Glomerular visceral epithelial cell (primary cell): ENCODE data around the gene ATP6V1F.
A peak's percentile ranks its signal among the peaks of the same experiment; 100 is the strongest.

Source experiments
- DNase-seq: peaks from one replicate; pipeline ENCODE4 v3.0.0-alpha.2; 2016; ENCODE audit errors: extremely low spot score

Gene ATP6V1F, protein sequence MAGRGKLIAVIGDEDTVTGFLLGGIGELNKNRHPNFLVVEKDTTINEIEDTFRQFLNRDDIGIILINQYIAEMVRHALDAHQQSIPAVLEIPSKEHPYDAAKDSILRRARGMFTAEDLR

DNA sequence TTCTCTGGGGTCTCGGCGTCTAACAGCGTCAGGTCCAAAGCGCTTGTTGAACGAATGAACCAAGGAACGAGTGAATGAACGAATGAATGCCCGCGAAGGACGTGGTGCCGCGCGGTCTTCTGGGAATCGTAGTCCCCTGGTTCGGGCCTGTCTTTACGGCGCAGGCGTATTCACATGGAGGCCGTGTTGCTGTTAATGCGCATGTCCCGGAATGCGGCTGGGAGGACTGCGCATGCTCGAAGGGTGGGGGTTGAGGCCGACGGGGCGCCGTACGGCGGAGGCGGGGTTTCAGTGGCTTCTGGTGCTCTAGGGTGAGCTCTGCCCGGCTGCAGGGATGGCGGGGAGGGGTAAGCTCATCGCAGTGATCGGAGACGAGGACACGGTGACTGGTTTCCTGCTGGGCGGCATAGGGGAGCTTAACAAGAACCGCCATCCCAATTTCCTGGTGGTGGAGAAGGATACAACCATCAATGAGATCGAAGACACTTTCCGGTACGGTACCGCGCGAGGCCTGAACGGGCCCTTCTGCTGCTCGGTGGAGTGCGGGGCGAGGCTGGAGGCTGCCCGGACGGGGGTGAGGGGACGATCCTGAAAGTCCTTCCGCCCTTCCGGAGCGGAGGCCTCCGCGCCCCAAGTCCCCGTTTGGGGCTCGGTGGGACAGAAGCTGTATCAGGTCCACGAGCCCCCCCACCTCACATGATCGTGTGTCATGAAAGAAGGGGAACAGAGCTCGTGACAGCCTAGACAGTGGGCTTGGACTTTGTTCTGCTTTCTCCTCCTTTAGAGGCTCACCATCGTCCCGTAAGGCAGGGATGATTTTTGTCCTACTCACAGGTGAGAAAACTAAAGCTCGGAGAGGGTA, at the start of gene ATP6V1F:
TSS of gene ATP6V1F (plus strand) at position 286 of the 862 bp plus-strand sequence. CDS start at position 335, 49 bp downstream.
- DNase-seq, result peak; percentile 98

DNA sequence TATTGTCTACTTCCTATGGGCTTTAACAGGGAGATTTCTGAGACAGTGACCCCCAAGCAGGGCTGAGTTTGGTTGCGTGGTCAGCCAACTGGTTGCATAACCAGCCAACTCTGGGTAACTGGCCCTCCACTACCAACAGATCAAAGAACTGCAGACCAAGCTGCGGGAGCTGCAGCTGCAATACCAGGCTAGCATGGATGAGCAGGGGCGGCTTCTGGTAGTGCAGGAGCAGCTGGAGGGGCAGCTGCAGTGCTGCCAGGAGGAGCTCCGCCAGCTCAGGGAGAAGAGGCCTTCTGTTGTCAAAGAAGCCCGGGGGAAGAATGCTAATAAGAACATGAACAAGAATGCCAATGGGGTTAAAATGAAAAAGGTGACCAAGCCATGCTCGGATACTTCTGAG, 48.2 kb upstream of the ATP6V1F start:
- no peak for DNase-seq

DNA sequence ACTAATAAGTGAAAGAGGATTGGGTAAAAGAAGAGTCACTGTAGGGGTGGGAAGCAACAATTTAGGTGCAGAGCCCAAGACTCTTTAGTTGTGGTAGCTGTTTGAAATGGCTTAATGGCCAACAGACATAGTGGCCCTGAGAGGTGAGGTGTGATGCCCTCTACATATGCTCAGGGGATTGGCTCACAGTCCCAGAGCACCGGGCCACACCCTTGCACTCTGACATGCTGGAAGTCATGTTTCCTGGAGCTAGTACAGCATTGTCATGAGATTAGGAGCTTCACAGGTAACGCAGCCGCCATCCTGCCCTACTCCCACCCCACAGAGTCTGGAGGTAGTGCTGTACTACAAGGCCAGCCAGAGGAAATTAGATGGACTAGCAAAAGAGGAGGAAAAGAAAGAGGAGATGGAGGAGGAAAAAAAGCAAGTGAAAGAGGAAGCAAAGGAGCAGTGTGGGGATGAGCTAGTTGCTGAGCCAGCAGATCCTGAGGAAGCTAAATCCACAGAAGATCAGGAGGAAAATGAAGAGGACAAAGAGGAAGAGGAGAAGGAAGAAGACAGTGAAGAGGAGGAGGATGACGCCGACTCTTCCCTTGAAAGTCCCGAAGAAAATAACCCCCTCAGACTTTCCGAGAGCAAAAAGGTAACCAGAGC, 47.2 kb upstream of the ATP6V1F start:
- DNase-seq, result no peak

DNA sequence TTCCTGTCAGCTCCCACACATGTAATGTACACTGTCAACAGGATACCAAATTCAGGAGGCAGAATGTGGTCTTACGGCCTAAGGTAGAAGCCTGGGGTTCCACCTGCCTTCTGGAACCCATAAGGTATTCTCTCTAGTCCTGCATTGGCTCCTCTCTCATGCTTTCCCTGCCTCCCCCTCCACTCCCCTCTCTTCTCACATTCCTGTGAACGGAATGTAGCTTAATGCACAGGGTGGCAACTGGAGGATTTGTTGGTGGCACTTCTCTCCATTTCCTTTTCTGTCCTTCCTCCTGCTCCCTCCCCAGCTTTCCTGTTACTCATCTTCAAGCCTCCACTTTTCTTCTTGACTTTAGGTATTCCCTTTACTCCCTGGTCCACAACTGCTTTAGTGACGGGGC, 44.0 kb upstream of the ATP6V1F start:
- DNase-seq, result no peak

DNA sequence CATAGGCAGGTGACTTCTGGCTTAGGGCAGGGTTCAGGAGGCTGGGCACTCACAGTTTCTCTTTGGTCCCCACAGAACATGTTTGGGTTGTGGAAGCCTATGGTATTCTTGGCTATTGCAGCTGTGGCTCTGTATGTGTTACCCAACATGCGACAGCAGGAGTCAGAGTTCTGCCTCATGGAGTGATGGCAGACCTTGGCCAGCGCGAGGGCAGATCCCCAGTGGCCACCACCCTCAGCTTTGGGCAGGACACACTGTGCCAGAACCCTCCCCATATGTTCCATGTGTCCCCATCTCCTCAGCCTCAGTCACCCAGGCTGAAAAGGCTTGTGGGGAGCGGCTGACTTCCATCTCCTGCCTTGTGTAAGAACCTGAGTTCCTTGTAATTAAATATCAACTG, 40.9 kb upstream of the ATP6V1F start:
- no peak for DNase-seq

DNA sequence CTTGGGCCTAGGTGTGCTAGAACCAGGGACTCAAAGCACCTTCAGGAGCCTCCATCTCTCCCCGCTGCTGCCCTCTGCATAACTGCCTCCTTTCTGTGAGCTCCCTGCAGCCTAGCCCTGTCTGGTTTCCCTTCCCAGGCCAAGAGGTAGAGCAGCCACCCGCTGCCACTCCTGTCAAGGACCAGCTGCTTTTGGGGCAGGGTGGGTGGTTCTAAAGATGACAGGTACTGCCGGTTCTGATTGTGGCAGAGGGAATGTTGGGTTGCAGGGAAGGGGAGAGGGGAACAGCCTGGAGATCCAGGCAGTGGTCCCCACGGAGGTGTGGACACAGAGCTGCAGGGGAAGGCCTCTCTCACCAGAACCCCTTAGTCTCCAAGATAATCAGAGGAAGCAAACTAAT, 36.1 kb upstream of the ATP6V1F start:
- no peak for DNase-seq

DNA sequence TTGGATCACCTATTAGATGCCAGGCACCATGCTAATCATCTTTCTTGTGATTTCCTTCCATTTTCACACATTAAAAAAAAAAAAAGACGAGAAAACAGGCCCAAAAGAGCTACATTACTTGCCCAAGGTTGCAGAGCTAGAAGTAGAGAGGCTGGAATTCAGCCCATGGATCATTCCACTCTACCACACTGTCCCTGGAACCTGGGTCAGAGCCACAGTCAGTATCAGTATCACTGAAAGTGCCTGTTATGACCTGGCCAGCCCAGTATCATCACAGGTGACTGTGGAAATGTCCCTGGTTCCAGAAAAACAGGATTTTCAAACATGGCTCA, 35.8 kb upstream of the ATP6V1F start:
- DNase-seq, result no peak

DNA sequence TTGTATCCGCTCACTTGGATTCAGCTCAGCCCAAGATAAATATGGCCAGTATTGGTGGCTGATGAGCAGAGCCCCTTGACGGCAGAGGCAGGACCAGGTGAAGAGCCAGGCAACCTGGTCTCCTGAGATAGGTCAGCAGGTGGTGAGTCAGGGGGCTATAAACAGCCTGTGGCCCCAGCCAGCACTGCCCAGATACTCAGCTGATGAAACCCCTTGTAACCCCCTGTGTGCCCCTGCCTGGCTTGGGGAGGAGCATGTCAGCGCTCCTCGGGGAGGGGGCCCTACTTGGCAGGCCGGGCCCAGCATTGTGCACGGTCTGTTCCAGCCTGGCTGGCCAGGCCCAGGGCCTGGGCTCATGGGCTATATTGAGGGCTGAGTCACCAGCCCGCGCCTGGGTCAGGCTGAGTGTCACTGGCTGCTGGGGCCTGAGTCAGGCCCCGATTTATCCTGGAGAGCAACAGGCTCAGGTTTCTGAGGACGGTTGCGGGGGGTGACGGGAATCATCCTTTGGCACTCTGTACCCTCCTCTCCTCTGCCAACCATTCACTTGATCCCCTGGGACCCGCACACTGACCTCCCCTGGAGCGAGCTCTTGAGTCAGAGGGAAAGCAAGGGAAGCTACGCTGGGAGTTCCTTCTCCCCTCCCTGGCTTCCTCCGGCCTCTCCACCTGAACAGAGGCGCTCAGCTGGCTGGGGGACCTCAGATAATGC, 35.3 kb upstream of the ATP6V1F start:
- DNase-seq, result peak; percentile 74

DNA sequence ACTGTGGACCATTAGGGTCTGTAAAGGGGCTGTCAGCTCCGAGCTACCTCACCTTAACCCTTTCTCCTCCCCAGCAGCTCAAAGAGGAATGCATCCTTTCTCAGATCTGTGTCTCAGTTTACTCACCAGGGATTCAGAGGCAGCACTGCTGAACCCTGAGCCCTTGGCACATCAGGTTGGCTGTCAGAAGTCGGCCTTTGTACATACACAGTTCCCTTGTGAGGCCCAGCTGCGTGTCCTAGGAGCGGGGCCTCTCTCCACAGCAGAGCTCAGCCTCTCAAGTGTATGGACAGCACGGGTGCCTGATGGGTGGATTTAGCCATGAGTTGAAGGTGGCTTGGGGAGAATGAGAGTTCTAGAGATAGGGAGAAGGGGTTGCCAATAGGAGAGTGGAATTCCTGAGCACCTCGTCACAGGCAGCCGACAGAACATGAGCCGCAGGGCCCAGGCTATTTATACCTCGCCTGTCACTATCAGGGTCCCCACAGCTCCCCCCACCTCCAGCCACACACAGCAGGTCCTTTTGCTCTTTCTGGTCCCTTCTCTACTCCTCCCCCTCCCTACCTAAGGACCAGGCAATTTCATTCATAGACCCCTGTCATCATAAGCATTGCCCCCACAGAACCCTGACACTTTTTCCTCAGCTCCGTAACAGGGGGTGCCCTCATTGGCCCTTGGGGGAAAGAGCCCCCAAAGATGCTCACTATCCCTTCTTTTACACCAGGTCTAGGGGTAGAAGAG, 34.5 kb upstream of the ATP6V1F start:
- peak; percentile 65 for DNase-seq

DNA sequence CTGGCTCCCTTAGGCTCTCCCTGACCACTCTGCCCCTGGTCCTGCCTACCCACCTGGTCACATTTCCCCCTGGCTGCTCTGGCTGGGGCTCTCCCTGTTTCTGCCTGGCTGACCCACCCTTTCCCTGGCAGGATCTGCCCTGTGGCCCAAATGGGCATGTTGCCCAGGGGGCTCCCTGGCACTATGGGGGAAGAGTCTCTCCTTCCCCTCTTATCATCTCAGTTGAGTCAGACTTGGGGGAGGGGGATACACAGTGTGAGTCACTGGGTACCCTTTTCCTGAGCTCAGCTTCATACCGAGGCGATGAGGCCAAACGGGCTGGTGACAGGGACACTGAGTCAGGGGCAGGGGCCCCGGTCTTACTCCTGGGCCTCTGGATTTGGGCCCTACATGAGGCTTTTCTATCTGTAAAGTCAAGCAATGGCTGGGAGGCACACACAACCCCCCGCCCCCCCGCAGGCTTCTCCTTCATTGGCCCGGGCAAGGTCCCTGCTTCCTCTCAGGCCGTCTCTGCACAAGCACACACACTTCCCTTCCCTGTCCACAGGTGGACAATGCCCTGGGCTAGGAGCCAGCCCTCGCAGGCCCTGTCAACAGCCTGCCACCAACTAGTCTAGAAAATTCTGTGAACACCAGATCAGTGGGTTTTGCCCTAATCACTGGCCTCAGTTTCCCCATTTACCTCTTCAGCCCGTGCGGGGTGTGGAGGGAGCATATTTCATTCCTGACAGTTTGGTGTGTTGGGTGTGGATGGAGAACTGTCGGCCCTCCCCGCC, 33.1 kb upstream of the ATP6V1F start:
- DNase-seq, result peak; percentile 84

DNA sequence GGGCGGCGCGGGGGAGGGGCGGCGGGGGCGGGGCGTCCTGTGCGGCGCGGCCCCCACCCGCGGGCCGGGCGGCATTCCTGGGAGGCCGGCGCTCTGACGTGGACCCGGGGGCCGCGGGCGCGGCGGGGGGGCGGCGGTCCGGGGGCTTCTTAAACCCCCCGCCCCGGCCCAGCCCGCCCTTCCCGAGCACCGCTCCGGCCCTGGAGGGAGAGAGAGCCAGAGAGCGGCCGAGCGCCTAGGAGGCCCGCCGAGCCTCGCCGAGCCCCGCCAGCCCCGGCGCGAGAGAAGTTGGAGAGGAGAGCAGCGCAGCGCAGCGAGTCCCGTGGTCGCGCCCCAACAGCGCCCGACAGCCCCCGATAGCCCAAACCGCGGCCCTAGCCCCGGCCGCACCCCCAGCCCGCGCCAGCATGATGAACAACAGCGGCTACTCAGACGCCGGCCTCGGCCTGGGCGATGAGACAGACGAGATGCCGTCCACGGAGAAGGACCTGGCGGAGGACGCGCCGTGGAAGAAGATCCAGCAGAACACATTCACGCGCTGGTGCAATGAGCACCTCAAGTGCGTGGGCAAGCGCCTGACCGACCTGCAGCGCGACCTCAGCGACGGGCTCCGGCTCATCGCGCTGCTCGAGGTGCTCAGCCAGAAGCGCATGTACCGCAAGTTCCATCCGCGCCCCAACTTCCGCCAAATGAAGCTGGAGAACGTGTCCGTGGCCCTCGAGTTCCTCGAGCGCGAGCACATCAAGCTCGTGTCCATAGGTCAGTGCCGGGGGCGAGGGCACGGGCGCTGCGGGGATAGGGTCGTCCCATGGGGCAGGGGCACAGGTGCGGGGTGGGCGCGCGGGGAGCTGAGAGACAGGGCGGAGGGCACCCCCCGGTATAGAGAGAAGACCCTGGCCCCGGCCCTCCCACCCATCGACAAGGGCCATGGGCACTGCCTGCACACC, 32.2 kb upstream of the ATP6V1F start, which contains the start of gene FLNC:
TSS of gene FLNC (plus strand) at position 176 of the 947 bp plus-strand sequence. CDS start at position 408, 232 bp downstream.
- DNase-seq, result peak; percentile 56

DNA sequence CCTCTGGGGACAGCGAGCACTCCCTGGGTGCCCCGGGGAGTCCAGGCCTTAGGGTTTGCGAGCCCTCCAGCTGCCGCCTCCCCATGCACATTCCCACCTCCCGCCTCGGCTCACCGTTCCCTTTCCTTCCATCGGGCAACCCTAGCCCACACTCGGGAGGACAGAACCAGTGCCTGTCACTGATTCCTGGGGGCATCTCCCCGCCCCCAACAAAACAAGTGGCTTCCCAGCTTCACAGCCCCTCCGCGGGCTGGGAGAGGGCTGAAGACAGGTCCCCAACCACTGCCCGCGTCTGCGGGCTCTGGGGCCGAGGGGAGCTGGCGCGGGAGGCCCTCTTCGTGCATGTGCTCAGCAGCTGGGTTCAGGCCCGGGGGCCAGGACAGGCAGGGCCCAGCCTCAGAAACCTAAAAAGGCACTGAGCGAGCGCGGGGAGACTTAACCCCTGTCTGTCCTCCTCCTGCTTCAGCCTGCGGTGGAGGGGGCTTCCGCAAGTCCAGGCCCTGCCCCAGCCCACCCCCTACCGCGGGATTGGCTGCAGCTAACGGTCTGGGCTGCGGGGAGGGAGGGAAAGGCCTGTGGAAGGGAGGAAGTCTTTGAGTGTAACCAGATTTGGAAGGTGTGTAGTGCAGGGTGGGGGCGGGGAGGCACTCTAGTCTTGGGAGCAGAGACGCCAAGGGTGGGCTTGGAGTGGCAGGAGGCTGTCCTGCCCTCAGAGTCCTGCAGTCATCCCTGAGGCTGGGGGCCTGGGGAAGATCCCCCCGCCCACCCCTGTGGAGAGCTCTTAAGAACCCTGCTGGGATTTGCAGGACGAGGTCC, 31.3 kb upstream of the ATP6V1F start:
- DNase-seq, result peak; percentile 36

DNA sequence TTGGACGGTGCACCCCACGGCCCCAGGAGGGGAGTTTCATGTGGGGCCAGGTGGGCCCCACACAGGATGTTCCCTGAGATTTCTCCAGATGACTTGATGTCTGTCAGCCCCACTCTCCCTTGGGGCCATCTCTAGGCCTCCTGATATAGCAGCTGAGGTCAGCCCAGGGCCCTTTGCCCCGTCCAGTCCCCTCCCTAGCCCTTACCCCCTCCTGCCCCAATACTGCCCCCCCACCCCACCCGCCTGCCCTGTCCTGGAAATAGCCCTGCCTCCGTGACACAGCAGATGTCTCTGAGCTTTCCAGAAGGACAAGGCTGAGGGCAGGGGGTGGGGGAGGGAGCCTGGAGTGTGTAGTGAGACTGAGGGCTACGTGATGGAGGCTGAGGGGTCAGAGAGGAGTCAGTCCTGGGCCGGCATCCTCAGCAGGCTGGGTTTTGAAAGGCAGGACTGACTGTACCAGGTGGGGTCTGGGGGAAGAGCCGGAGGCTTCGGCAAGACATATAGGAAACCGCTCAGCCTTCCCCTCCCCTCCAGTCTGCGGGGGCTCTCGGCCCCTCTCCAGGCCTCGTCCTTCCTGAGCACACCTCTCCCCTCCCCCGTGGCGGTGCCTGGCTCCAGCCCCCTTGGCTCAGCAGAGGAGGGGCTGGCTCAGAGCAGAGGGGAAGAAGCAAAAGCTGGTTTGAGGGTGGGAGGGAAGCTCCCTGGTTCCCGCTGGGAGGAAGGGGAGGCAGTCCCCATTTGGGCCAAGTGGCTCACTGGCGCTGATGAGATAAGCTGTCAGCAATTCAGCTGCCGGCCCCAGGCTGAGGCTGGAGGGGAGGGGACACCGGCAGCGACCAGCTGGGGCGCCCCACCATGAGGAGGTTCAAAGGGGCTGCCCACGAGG, 30.4 kb upstream of the ATP6V1F start:
- DNase-seq, result no peak

DNA sequence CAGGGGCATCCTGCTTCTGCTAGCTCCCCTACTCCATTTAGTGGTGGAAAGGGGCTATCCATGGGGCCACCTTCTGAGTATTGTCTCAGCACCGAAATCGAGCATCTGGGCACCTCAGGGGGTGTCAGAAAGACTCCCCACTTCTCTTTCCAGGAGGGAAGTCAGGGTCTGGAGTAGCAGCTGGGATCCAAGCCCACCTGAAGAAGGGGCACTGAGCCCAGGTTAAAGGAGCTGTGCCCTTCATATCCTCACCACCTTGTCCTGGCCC, 29.8 kb upstream of the ATP6V1F start:
- DNase-seq, result no peak

DNA sequence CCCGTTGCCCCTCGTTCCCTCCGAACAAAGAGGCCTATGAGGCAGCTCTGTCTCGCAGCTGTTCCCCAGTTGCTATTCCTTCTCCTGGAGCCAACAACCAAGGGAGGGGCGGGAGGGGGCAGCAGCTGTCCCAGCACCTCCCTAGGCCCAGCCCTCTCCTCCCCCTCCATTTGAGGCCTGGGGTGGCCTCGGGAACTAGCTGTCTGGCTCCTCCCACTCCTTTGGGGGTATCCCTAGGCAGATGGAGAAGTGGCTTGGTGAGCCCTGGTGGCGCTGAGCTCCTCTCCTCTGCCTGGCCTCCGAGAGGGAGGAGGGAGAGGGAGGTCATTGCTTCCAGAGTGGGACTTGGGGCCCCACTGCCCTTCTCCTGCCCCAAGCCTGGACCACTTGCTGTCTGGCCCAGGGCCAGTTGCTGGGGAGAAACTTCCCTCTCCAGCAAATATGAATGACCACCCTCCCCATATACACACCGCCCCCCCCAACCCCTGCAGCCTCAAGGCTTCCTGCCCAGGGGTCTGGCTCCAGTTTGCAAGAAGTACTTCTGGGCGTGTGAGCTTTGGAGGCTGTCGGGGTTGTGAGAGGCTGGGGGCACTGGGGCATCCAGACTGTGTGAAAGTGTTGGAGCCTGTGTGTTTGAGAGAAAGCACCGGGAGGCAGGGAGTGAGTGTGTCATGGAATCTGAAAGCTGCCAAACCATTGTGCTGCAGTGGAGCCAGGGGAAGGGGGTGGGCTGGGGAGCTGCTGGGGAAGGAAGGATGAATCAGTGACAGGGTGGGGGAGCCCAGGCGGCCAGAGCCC, 29.3 kb upstream of the ATP6V1F start:
- peak; percentile 53 for DNase-seq

DNA sequence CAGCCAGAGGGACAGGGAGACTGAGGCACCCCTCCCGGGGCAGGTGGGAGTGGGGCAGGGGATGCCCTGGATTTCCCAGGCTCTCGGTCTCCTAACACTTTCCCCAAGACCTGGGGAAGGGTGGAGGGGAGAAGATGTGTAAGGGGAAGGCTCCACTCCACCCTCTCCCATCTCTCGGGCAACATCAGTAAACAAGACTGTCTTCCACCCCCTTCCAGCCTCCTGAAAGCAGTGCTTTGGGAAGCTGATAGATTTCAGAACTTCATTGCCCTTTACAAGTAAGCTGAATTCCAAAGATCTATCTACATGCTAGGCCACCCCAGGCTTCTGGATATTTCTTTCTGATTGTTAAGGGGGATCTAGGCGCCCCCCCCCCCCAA, 28.7 kb upstream of the ATP6V1F start:
- no peak for DNase-seq

DNA sequence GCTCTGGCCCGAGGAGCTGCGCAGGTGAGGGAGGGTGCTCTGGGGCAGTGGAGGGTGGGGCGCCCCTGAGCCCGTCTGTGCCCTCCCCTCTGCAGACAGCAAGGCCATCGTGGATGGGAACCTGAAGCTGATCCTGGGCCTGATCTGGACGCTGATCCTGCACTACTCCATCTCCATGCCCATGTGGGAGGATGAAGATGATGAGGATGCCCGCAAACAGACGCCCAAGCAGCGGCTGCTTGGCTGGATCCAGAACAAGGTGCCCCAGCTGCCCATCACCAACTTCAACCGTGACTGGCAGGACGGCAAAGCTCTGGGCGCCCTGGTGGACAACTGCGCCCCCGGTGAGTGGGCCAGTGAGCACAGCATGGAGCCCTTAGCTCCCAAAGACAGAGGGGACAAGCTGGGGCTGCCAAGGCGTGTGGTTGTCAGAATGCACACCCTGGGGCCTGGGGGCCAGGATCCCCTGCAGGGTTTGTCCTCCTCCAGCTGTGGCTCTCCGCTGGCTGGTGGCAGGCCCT, 27.4 kb upstream of the ATP6V1F start:
- no peak for DNase-seq
